ENCODE data around the gene PRPS1. TPM values are rescaled to one million over a fixed set of nuclear protein-coding genes. Genes with fewer than 3 reads are reported as not detected.
"Not testable (repeated sequence)": the region's sequence is repeated elsewhere in the genome, so short reads cannot be mapped to it uniquely, and the experiment has no call there.

Gene PRPS1
- polyA plus RNA-seq, 4 donors: 44.4 to 58.0 (median 48.5) TPM

GRCh38 chrX:107673933-107674479 lies 45.7 kb downstream of the PRPS1 start:
- DNase-seq (ENCODE audit: low read depth in 4 of 4, low spot score in 3 of 4): no peak

- DNase-seq (ENCODE audit: low read depth in 4 of 4, low spot score in 3 of 4): no peak
These were observed 46.4 kb downstream of the PRPS1 start for GRCh38 chrX:107674480-107675364.

GRCh38 chrX:107675365-107675654 lies 47.0 kb downstream of the PRPS1 start:
- no peak for DNase-seq (ENCODE audit: low read depth in 4 of 4, low spot score in 3 of 4)

- no peak for DNase-seq (ENCODE audit: low read depth in 4 of 4, low spot score in 3 of 4)
These were observed 47.7 kb downstream of the PRPS1 start for GRCh38 chrX:107675823-107676555.

- no peak for DNase-seq (ENCODE audit: low read depth in 4 of 4, low spot score in 3 of 4)
These were observed 48.5 kb downstream of the PRPS1 start for GRCh38 chrX:107676559-107677378.

- DNase-seq (ENCODE audit: low read depth in 4 of 4, low spot score in 3 of 4): no peak
These were observed 49.2 kb downstream of the PRPS1 start for GRCh38 chrX:107677501-107677901.

GRCh38 chrX:107677909-107678308 lies 49.6 kb downstream of the PRPS1 start:
- DNase-seq (ENCODE audit: low read depth in 4 of 4, low spot score in 3 of 4): no peak

- DNase-seq (ENCODE audit: low read depth in 4 of 4, low spot score in 3 of 4): no peak
These were observed 50.8 kb downstream of the PRPS1 start for GRCh38 chrX:107678957-107679740.

GRCh38 chrX:107682256-107682655 lies 53.9 kb downstream of the PRPS1 start:
- DNase-seq (ENCODE audit: low read depth in 4 of 4, low spot score in 3 of 4): no peak

- DNase-seq (ENCODE audit: low read depth in 4 of 4, low spot score in 3 of 4): no peak
These were observed 55.0 kb downstream of the PRPS1 start for GRCh38 chrX:107683124-107683895.

GRCh38 chrX:107683931-107684330 lies 55.6 kb downstream of the PRPS1 start:
- DNase-seq (ENCODE audit: low read depth in 4 of 4, low spot score in 3 of 4): no peak

GRCh38 chrX:107684956-107685385 lies 56.7 kb downstream of the PRPS1 start:
- no peak for DNase-seq (ENCODE audit: low read depth in 4 of 4, low spot score in 3 of 4)

GRCh38 chrX:107685586-107685985 lies 57.3 kb downstream of the PRPS1 start:
- not testable (repeated sequence) for DNase-seq (ENCODE audit: low read depth in 4 of 4, low spot score in 3 of 4)

GRCh38 chrX:107686026-107686425 lies 57.7 kb downstream of the PRPS1 start:
- no peak for DNase-seq (ENCODE audit: low read depth in 4 of 4, low spot score in 3 of 4)

GRCh38 chrX:107686792-107687191 lies 58.5 kb downstream of the PRPS1 start:
- no peak for DNase-seq (ENCODE audit: low read depth in 4 of 4, low spot score in 3 of 4)

GRCh38 chrX:107687445-107687844 lies 59.1 kb downstream of the PRPS1 start:
- DNase-seq (ENCODE audit: low read depth in 4 of 4, low spot score in 3 of 4): no peak

GRCh38 chrX:107691024-107691448 lies 62.7 kb downstream of the PRPS1 start:
- no peak for DNase-seq (ENCODE audit: low read depth in 4 of 4, low spot score in 3 of 4)

- DNase-seq (ENCODE audit: low read depth in 4 of 4, low spot score in 3 of 4): no peak
These were observed 71.3 kb downstream of the PRPS1 start for GRCh38 chrX:107699616-107700015.

GRCh38 chrX:107700317-107700774 lies 72.0 kb downstream of the PRPS1 start:
- no peak for DNase-seq (ENCODE audit: low read depth in 4 of 4, low spot score in 3 of 4)

Measured in left renal pelvis (tissue), 4 donors.